ENCODE results near the gene HDGF. TPM values are rescaled to one million over a fixed set of nuclear protein-coding genes. Genes with fewer than 3 reads are reported as not detected.

Gene HDGF
- total RNA-seq, 1 experiment from 2014 or later, result 325 TPM

GRCh38 chr1:156703741-156704140 lies 47.7 kb downstream of the HDGF start:
- POLR2A ChIA-PET, result no interaction called here
- H3K4me3 ChIP-seq (ENCODE audit: low read depth in 2 of 2, low read length in 2 of 2), result peak overlapping the region; percentile 82 to 84
- BruUV-seq (replicated peaks), result no TSS peak

GRCh38 chr1:156703336-156703735 lies 48.1 kb downstream of the HDGF start:
- Histone ChIP-seq H3K4me3 (ENCODE audit: low read depth in 2 of 2, low read length in 2 of 2) (peak overlapping the region; percentile 82 to 84), H3K27me3 (ENCODE audit: control insufficient read depth, insufficient read depth, low read length) (no peaks in the 10 kb centered on the region), H3K36me3 (ENCODE audit: control insufficient read depth, insufficient read depth, low read length) (no peaks in the 10 kb centered on the region; the same call in 1 of the 2 replicates), H3K9me3 (ENCODE audit: control insufficient read depth, insufficient read depth, low read depth, low read length) (no peaks in the 10 kb centered on the region), H3K27ac (ENCODE audit: low read length) (peak overlapping the region; percentile 93), H3K4me1 (ENCODE audit: control insufficient read depth, insufficient read depth, low read length) (peaks cover 67% of the 10 kb centered on the region)
- POLR2A ChIA-PET, result interaction anchor here (0.6 kb wide), 2 partner anchors 35 to 197 kb away, joined by 5 to 7 read pairs; no protein-coding TSS in a partner anchor
- in situ Hi-C loops (cut with HindIII; ENCODE audit: low pct_unique_long_range_greater_than_20kb, low sequenced_read_pairs) (no loop called here), intact Hi-C loops (cut with micrococcal nuclease; ENCODE audit: unreplicated experiment) (no loop called here)
- no TSS peak for BruUV-seq (replicated peaks)
- DNase-seq (ENCODE audit: low read depth, low spot score) (no peak), ATAC-seq (no peak)
- CTCF ChIA-PET, result interaction anchor here (0.6 to 4.6 kb wide), 5 partner anchors 9 to 39 kb away, joined by 3 to 42 read pairs (median 5); no protein-coding TSS in a partner anchor
- TF ChIP-seq REST (IDR thresholded peaks at IDR 0.05; ENCODE audit: insufficient read depth in 1 of 2, low read depth in 2 of 2, low read length in 1 of 2), result no peak
- no peak for TF ChIP-seq POLR2AphosphoS5 (IDR thresholded peaks at IDR 0.05; ENCODE audit: low read depth, low read length)
- TF ChIP-seq SIN3A (IDR thresholded peaks at IDR 0.05; ENCODE audit: borderline replicate concordance, insufficient read depth, low read depth, low read length), result no peak
- TF ChIP-seq CTCF (IDR thresholded peaks at IDR 0.05), result no peak
- no peak for TF ChIP-seq TCF7L2 (IDR thresholded peaks at IDR 0.05; ENCODE audit: low read depth, low read length)

More at GRCh38 chr1:156703741-156704140, 47.7 kb downstream of the HDGF start:
- DNase-seq (ENCODE audit: low read depth, low spot score) (no peak), ATAC-seq (no peak)
- in situ Hi-C loops (cut with HindIII; ENCODE audit: low pct_unique_long_range_greater_than_20kb, low sequenced_read_pairs), result no loop called here
- no peaks in the 10 kb centered on the region for H3K9me3 ChIP-seq (ENCODE audit: control insufficient read depth, insufficient read depth, low read depth, low read length)
- TF ChIP-seq TCF7L2 (IDR thresholded peaks at IDR 0.05; ENCODE audit: low read depth, low read length) (no peak), CTCF (IDR thresholded peaks at IDR 0.05) (no peak), POLR2AphosphoS5 (IDR thresholded peaks at IDR 0.05; ENCODE audit: low read depth, low read length) (no peak), SIN3A (IDR thresholded peaks at IDR 0.05; ENCODE audit: borderline replicate concordance, insufficient read depth, low read depth, low read length) (no peak), REST (IDR thresholded peaks at IDR 0.05; ENCODE audit: insufficient read depth in 1 of 2, low read depth in 2 of 2, low read length in 1 of 2) (no peak)
- no peaks in the 10 kb centered on the region for H3K27me3 ChIP-seq (ENCODE audit: control insufficient read depth, insufficient read depth, low read length)
- intact Hi-C loops (cut with micrococcal nuclease; ENCODE audit: unreplicated experiment), result loop anchor here (2.0 kb wide), 1 partner anchor 13 kb away; no protein-coding TSS in a partner anchor
- H3K36me3 ChIP-seq (ENCODE audit: control insufficient read depth, insufficient read depth, low read length), result no peaks in the 10 kb centered on the region; the same call in 1 of the 2 replicates
- peak overlapping the region; percentile 93 for H3K27ac ChIP-seq (ENCODE audit: low read length)
- CTCF ChIA-PET, result interaction anchor here (0.7 to 4.6 kb wide), 2 partner anchors 9 to 14 kb away, joined by 5 to 42 read pairs; no protein-coding TSS in a partner anchor
- peaks cover 70% of the 10 kb centered on the region for H3K4me1 ChIP-seq (ENCODE audit: control insufficient read depth, insufficient read depth, low read length)
